ENCODE results near the gene UPF2.
"Not testable (repeated sequence)": the region's sequence is repeated elsewhere in the genome, so short reads cannot be mapped to it uniquely, and the experiment has no call there.

Gene UPF2

DNA sequence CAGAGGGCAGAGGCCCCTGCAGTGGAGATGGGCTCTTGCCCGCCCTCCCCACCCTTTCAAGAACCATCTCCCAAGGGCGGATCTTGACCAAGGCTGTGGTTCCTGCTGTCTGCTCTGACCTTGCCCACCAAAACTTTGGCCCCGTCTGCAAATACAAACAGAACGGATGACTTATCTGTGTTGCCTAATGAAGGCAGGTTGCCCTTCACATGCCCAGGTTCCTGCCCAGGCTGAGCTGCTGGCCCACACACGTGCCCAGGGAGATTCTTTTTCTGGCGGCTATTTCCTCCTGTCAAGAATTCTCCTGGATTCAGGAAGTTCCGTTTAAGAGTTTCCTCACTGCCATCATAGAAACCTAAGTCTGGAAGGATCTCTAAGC lies 141.2 kb downstream of the UPF2 start:
- H3K27me3 Mint-ChIP-seq, result no peaks in the 10 kb centered on the region
- no peaks in the 10 kb centered on the region for H3K4me1 Mint-ChIP-seq (ENCODE audit: low read depth)
- H3K36me3 Mint-ChIP-seq (ENCODE audit: low read depth), result no peaks in the 10 kb centered on the region
- intact Hi-C loops (cut with micrococcal nuclease), result no loop called here
- H3K9me3 Mint-ChIP-seq, result no peaks in the 10 kb centered on the region
- no peak overlapping the region for H3K4me3 Mint-ChIP-seq
- no peak overlapping the region for H3K27ac Mint-ChIP-seq

- no peak overlapping the region for H3K27ac Mint-ChIP-seq
- no peaks in the 10 kb centered on the region for H3K9me3 Mint-ChIP-seq
- H3K36me3 Mint-ChIP-seq (ENCODE audit: low read depth), result no peaks in the 10 kb centered on the region
- no peaks in the 10 kb centered on the region for H3K4me1 Mint-ChIP-seq (ENCODE audit: low read depth)
- H3K4me3 Mint-ChIP-seq, result no peak overlapping the region
- intact Hi-C loops (cut with micrococcal nuclease), result no loop called here
- H3K27me3 Mint-ChIP-seq, result no peaks in the 10 kb centered on the region
These were observed 141.6 kb downstream of the UPF2 start for GRCh38 chr10:11901036-11901301.

DNA sequence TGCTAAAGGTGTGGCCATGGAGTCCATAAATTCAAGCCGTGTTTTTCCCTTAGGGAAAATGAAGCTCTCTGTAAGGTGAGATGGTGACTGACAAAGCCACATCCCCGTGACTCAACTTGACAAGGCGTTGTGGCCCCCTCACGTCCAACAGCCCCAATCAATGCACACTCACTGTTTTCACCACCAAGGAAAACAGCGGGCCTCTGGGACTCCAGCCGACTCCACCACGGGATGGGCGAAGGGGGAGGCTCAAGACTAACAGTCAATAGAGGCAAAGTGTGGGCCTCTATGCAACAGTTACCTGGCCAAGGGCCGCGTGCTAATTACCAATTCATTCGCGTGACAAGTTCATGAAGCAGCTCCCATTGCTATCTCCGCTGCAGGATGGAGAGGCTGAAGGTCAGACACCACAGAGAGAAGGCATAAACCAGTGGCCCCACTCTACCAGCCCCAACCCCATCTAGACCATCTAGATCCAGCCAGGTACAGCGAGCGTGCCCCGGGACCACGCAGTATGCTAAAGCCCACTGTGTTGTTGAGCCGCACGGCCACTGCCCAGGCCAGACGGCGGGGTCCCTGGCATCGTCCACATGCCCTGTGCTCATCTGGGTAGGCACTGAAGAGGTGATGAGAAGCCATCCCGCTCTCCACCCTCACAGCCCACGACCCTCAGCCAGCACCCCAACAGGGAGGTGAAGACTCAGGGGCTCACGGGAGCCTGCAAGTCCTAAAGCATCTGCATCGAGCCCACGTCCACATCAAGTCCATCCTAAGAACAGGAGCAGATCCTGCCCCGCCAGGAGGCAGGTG lies 143.3 kb downstream of the UPF2 start:
- no peaks in the 10 kb centered on the region for H3K4me1 Mint-ChIP-seq (ENCODE audit: low read depth)
- H3K27ac Mint-ChIP-seq, result no peak overlapping the region
- H3K9me3 Mint-ChIP-seq, result no peaks in the 10 kb centered on the region
- no peaks in the 10 kb centered on the region for H3K27me3 Mint-ChIP-seq
- no peaks in the 10 kb centered on the region for H3K36me3 Mint-ChIP-seq (ENCODE audit: low read depth)
- H3K4me3 Mint-ChIP-seq, result no peak overlapping the region
- intact Hi-C loops (cut with micrococcal nuclease), result no loop called here

DNA sequence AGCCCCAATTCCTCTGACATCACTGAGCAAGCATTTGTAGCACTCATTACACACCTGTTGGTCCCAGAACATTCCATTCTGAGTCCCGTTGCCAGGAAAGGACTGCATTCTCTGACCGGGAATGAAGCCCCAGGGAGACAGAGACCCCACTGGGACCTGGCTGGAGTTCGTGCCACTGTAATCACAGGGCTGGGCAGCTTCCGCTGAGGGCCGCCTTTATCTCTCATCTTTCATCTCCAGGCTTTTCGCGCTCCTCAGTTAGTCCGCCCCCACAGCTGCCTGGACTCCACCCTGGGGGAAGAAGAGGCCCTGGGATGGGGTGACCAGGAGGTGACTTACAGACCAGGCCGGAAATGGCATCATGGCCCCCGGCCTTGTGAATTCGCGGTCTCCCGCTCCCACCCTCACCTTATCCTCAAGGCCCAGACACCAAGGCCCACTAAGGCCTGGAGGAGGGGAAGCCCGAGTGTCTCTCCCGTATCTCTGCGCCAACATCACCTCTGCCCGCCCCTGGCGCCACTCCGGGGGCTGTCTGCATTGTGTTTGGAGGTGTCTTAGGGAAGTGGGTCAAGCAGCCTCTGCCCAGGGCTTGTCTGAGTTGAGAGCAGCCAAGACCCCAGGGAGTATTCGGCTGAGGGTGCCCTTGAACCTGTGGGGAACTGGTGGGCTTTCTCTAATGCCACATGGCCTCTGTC lies 144.1 kb downstream of the UPF2 start:
- H3K9me3 Mint-ChIP-seq, result no peaks in the 10 kb centered on the region
- no peak overlapping the region for H3K4me3 Mint-ChIP-seq
- no peaks in the 10 kb centered on the region for H3K4me1 Mint-ChIP-seq (ENCODE audit: low read depth)
- intact Hi-C loops (cut with micrococcal nuclease), result no loop called here
- no peak overlapping the region for H3K27ac Mint-ChIP-seq
- H3K36me3 Mint-ChIP-seq (ENCODE audit: low read depth), result no peaks in the 10 kb centered on the region
- no peaks in the 10 kb centered on the region for H3K27me3 Mint-ChIP-seq

GRCh38 chr10:11898033-11898371 lies 144.6 kb downstream of the UPF2 start:
- no peaks in the 10 kb centered on the region for H3K4me1 Mint-ChIP-seq (ENCODE audit: low read depth)
- intact Hi-C loops (cut with micrococcal nuclease), result no loop called here
- no peaks in the 10 kb centered on the region for H3K9me3 Mint-ChIP-seq
- no peak overlapping the region for H3K27ac Mint-ChIP-seq
- no peak overlapping the region for H3K4me3 Mint-ChIP-seq
- no peaks in the 10 kb centered on the region for H3K36me3 Mint-ChIP-seq (ENCODE audit: low read depth)
- no peaks in the 10 kb centered on the region for H3K27me3 Mint-ChIP-seq

GRCh38 chr10:11896549-11897200 lies 145.9 kb downstream of the UPF2 start:
- Mint-ChIP-seq H3K27me3 (no peaks in the 10 kb centered on the region), H3K36me3 (ENCODE audit: low read depth) (no peaks in the 10 kb centered on the region), H3K4me3 (no peak overlapping the region), H3K27ac (no peak overlapping the region), H3K4me1 (ENCODE audit: low read depth) (no peaks in the 10 kb centered on the region), H3K9me3 (no peaks in the 10 kb centered on the region)
- intact Hi-C loops (cut with micrococcal nuclease), result no loop called here

DNA sequence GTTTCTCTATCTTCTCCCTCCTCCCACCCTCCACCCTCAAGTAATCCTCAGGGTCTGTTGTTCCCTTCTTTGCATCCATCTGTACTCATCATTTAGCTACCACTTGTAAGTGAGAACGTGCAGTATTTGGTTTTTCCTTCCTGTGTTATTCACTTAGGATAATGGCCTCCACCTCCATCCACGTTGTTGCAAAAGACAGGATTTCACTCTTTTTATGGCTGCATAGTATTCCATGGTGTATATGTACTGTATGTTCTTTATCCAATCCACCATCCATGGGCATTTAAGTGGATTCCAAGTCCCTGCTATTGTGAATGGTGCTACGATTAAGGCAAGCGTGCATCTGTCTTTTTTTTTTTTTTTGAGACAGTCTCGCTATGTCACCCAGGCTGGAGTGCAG lies 147.0 kb downstream of the UPF2 start:
- H3K27me3 Mint-ChIP-seq, result no peaks in the 10 kb centered on the region
- no peaks in the 10 kb centered on the region for H3K9me3 Mint-ChIP-seq
- H3K36me3 Mint-ChIP-seq (ENCODE audit: low read depth), result no peaks in the 10 kb centered on the region
- H3K4me3 Mint-ChIP-seq, result no peak overlapping the region
- intact Hi-C loops (cut with micrococcal nuclease), result no loop called here
- no peaks in the 10 kb centered on the region for H3K4me1 Mint-ChIP-seq (ENCODE audit: low read depth)
- H3K27ac Mint-ChIP-seq, result no peak overlapping the region

GRCh38 chr10:11895108-11895466 lies 147.5 kb downstream of the UPF2 start:
- H3K4me1 Mint-ChIP-seq (ENCODE audit: low read depth), result no peaks in the 10 kb centered on the region
- H3K27ac Mint-ChIP-seq, result no peak overlapping the region
- H3K4me3 Mint-ChIP-seq, result no peak overlapping the region
- H3K9me3 Mint-ChIP-seq, result no peaks in the 10 kb centered on the region
- H3K27me3 Mint-ChIP-seq, result no peaks in the 10 kb centered on the region
- H3K36me3 Mint-ChIP-seq (ENCODE audit: low read depth), result no peaks in the 10 kb centered on the region
- intact Hi-C loops (cut with micrococcal nuclease), result no loop called here

- Mint-ChIP-seq H3K36me3 (ENCODE audit: low read depth) (no peaks in the 10 kb centered on the region), H3K27me3 (no peaks in the 10 kb centered on the region), H3K4me1 (ENCODE audit: low read depth) (no peaks in the 10 kb centered on the region), H3K9me3 (no peaks in the 10 kb centered on the region), H3K4me3 (no peak overlapping the region), H3K27ac (no peak overlapping the region)
- intact Hi-C loops (cut with micrococcal nuclease), result no loop called here
These were observed 148.1 kb downstream of the UPF2 start for GRCh38 chr10:11894381-11895107.

- Mint-ChIP-seq H3K4me3 (no peak overlapping the region), H3K36me3 (ENCODE audit: low read depth) (no peaks in the 10 kb centered on the region), H3K9me3 (no peaks in the 10 kb centered on the region), H3K4me1 (ENCODE audit: low read depth) (no peaks in the 10 kb centered on the region), H3K27me3 (no peaks in the 10 kb centered on the region), H3K27ac (no peak overlapping the region)
- intact Hi-C loops (cut with micrococcal nuclease), result no loop called here
These were observed 148.8 kb downstream of the UPF2 start for GRCh38 chr10:11893749-11894278.

- intact Hi-C loops (cut with micrococcal nuclease), result no loop called here
- H3K36me3 Mint-ChIP-seq (ENCODE audit: low read depth), result no peaks in the 10 kb centered on the region
- no peak overlapping the region for H3K27ac Mint-ChIP-seq
These were observed 150.7 kb downstream of the UPF2 start for GRCh38 chr10:11891776-11892486.

DNA sequence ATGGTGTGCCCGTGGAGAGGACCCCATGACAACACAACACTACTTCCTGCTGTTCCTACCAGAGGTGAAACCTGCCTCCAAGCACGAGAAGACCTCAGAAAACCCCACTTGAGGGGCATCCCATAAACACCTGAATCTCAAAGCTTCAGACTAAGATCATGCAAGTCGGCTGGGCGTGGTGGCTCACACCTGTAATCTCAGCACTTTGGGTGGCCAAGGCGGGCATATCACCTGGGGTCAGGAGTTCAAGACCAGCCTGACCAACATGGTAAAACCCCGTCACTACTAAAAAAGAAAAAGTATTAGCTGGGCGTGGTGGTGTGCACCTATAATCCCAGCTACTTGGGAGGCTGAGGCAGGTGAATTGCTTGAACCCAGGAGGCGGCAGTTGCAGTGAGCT lies 153.3 kb downstream of the UPF2 start:
- H3K27me3 Mint-ChIP-seq; H3K4me3 Mint-ChIP-seq; H3K27ac Mint-ChIP-seq; H3K9me3 Mint-ChIP-seq; intact Hi-C loops (cut with micrococcal nuclease); H3K4me1 Mint-ChIP-seq (ENCODE audit: low read depth); H3K36me3 Mint-ChIP-seq (ENCODE audit: low read depth): not testable (repeated sequence)

More at GRCh38 chr10:11891776-11892486, 150.7 kb downstream of the UPF2 start:
- Mint-ChIP-seq H3K9me3 (no peaks in the 10 kb centered on the region), H3K4me3 (no peak overlapping the region), H3K27me3 (no peaks in the 10 kb centered on the region), H3K4me1 (ENCODE audit: low read depth) (no peaks in the 10 kb centered on the region)

DNA sequence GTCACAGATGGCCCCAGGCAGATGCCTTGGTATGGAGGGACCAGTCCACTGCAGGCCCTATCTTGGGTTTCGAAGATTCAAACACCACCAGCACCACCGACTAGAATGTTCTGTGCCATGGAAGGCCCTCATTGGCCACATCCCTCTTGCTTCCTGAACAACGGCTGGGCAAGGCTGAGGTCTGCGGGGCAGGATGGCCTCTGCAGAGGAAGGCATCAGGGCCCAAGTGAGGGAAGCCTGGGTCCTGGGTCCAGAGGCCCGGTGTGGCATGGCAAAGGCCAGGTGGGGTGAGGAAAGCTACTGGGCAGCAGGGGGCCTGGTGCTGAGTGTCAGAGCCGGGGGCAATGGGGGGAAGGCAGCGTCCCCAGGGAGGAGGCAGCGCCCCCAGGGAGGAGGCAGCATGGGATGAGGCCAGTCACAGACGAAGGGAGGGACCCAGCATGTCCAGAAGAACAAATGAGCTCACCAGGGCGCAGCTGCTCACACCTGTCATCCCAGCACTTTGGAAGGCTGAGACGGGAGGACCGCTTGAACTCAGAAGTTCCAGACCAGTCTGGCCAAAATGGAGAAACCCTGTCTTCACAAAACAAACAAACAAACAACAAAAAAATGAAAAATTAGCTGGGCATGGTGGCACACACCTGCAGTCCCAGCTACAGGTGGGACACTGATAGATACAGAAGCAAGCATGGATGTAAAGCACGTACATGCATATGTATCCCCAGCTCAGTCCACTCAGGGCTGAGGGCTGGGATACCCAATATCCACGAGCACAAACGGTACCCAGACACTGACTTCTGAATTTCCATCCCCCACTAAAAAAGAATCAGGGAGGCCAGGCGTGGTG lies 155.0 kb downstream of the UPF2 start:
- intact Hi-C loops (cut with micrococcal nuclease), result no loop called here
- Mint-ChIP-seq H3K27ac (no peak overlapping the region), H3K4me3 (no peak overlapping the region), H3K4me1 (ENCODE audit: low read depth) (no peaks in the 10 kb centered on the region), H3K9me3 (no peaks in the 10 kb centered on the region), H3K36me3 (ENCODE audit: low read depth) (no peaks in the 10 kb centered on the region), H3K27me3 (no peaks in the 10 kb centered on the region)
